MV-4-11 (cell line): Measurements from ENCODE around the gene TUT1.

Experiments
- DNase-seq: peaks from one replicate; lab custom pipeline; 2025; lab: John Stamatoyannopoulos, UW

Gene TUT1

DNA sequence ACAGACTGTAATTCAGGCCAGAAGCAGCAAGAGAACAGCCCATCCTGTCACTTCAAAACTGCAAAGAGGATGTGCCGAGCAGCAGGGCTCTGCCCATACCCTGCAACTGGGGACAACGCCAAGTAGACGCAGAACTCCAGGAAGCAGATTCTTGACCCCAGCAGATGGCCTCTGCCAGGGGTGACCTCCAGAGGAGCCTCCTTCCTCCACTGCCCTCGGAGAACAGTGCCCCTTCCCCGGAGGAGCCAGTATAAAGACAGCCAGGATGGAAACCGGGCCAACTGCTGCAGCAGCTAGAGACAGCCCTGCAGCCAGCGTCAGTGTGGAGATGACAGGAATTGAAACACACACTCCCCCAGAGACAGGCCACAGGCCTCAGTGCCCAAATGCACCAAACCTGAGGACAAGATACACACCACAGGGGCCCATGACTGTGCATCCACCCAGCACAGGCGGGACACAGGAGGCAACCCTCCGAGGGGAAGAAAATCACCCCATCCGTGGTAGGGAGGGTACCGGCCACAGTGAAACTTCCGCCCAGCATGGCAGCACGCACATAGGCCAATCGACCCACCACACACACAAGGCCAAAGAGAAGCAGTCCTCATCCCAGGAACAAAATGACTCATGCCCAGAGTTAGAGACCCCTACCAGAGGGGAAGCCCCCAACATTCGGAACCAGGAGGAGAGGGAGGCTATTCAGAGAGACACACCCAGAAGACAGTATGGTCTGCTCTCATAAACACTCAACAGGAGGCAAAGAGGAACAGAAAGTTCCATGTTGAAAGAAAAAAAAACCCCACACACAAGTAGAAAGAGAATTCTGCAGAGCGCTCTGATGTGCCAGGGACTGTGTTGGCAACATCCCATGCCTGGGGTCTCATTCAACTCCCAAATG is 50.3 kb downstream of the TUT1 start:
- DNase-seq: peak; percentile 88

DNA sequence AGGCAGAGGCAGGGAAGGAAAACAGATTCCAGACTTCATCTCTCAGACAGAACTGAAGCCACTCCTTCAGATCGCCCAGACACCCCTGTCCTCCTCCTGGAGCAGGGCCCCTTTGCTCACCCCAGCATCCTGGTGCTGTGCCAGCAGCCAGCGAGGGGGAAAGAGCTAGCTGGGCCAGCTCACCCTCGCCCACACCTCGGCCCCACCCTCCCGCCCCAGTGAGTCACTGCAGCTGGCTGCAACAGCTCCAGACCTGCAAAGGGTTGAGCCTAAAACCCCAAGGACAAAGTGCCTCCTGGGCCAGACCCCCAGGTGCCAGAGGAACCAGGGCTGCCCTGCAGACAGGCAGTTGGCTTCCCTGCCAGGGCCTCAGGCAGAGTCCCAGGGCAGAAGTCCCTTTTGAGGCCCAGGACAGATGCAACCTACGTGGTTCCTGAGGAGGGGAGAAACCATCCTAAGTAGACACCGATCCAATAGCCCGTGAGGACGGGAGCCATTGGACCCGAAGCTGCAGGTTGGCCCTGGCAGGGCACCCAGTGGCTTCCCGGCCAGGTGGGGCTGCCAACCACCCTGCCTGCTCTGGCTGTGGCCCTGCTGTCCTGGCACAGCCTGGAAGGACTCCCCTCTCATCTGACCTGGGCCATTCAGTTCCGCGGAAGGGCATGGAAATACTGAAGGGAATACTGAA is 51.9 kb downstream of the TUT1 start:
- DNase-seq: peak; percentile 54

DNA sequence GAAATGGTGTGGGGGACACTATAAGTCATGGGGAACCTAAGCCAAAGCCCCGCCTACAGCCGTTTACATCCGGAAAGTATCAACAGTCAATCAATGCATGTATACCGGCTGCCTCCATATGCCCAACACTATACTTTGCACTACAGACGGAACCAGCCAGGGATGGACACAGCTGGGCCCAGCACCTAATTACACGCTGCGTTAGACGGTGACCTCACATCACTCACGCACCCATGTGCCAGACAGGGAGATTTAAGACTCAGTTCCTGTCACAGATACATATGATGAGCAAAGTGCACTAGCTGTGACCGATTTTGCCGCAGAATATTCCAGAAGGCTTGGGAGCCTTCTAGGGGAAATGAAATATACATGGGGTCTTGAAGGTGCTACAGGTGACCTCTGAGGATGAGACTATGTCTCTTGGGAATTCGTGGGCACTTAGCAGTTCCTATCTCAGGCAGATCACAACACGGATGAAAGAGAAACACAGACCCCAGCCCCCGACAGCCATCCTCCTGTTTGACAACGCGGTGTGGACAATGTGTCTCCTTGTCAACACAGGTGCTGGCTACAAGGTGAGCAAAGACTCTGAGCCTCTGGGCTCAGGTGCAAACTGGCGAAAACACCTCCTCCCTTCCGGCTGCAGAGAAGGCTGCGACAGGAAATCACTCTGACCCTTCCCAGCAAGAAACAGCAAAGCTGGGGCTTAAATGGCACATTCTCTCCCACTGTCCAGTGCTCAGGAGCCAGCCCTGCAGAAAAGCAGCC is 52.7 kb downstream of the TUT1 start:
- no peak for DNase-seq

DNA sequence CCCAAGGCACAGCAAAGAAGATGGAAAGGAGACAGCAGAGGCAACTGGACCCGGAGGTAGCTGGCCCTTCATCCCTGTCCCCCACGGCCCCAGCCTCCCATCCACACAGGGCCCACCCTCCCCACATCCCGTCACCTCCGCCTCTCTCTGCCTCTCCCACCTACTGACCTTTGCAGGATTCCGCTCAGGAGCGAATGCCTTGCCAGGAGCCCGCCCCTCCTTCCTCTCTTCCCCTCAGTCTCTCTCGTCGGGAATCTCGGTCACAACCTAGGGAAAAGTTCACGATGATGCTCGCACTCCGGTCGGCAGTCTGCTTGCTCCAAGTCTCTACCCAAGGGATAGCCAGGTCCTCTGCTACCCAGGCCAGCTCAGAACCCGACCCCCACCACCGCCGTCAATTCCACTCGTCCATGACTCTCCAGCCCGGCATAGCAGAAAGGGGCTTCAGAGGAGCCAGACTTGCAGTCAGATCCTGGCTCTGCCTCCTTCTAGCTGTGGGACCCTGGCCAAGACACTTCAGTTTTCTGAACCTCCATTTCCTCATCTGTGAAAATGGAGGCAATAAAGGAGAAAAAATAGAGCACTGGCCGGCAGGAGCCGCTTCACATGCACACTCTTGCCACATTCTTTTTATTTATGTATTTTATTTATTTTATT is 54.9 kb downstream of the TUT1 start:
- DNase-seq: no peak

DNA sequence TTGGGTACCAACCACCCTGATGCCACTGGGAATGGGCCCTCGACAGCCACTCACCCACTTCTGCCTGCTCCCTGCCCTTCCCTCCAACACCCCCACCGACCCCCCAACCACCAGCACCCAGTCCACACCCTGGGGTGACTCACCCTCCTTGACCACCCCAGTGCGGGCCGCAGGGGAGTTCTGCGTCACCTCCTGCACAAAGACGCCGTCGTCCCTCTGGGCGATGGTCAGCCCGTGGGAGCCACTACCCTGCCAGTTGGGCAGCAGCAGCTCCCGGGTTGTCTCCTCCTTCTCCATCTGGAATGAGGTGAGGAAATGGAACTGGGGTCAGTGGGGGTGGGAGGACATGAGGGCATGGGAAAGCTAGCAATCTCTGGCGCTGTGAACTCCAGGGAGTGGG is 55.5 kb downstream of the TUT1 start:
- no peak for DNase-seq

DNA sequence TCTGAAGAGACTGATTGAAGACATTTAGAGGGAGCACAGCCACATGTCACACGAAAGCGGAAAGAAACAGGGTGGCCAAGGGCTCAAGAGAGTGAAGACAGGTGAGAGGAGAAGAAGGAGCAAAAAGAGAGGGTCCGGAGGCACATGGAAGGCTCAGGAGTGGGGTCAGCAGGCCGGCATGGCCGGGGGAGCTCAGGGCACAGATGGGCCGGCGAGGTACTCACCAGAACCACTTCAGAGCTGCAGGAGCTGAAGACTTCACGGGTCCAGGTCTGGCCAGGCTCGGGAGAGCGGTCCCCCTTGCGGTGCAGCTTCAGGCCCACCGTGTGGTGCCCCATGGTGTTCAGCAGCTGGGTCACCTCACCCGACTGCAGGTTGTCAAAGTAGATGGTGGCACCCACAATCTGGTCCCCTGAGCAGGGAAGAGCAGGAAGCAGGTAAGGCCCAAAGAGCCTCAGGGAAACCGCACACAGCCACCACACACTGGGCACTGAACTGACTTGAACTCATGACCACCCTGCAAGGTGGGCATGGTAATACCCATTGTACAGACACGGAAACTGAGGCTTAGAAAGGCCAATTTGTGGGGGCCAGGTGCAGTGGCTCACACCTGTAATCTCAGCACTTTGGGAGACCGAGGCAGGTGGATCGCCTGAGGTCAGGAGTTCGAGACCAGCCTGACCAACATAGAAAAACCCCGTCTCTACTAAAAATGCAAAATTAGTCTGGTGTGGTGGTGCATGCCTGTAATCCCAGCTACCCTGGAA is 56.4 kb downstream of the TUT1 start:
- DNase-seq: no peak

DNA sequence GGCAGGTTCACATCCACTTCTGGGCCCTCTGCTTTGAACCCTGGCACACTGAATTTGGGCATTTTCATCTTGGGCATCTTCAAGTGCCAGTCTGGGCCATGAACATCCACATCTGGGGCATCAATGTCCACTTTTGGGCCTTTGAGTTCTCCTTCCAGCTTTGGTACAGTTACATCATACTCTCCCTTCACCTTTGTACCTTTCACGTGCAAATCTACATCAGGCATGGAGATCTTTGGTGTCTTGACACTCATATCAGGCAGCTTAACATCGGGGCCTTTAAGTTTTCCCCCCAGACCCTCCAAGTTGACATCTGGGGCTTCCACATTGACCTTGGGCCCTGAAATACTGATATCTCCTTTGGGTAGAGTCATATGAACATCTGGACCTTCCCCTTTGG is 59.2 kb downstream of the TUT1 start:
- DNase-seq: no peak
